ENCODE results near the gene SLC35D3. TPM values are rescaled to one million over a fixed set of nuclear protein-coding genes. Genes with fewer than 3 reads are reported as not detected.
A peak's percentile ranks its signal among the peaks of the same experiment; 100 is the strongest.

The SLC35D3 gene
- total and polyA plus RNA-seq, 9 donors: 0.07 to 0.13 (median 0.08) TPM; not detected in 6

DNA sequence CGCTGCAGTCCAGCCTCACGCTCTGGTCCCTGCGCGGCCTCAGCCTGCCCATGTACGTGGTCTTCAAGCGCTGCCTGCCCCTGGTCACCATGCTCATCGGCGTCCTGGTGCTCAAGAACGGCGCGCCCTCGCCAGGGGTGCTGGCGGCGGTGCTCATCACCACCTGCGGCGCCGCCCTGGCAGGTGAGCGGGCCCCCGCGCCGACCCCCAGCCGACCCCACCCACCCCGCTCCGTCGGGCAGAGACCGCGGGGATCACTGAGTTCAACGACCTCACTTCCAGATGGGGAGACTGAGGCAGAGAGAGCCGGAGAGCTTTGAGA lies 545 bp downstream of the SLC35D3 start:
- Histone ChIP-seq H3K4me1 (ENCODE audit: control insufficient read depth, insufficient read depth, low read length) (peaks cover 31% of the 10 kb centered on the region), H3K27me3 (ENCODE audit: control insufficient read depth, insufficient read depth, low read length) (peaks cover 60% of the 10 kb centered on the region), H3K4me3 (ENCODE audit: low read length) (peak overlapping the region; percentile 28), H3K9me3 (replicated peaks; ENCODE audit: control insufficient read depth, low read depth, low read length) (no peaks in the 10 kb centered on the region), H3K27ac (ENCODE audit: low read length) (no peak overlapping the region), H3K36me3 (ENCODE audit: control insufficient read depth, insufficient read depth, low read length) (no peaks in the 10 kb centered on the region)
- no peak for DNase-seq
- WGBS (ENCODE audit: insufficient coverage): 3% methylated on average over 11 of the region's 29 CpGs

DNA sequence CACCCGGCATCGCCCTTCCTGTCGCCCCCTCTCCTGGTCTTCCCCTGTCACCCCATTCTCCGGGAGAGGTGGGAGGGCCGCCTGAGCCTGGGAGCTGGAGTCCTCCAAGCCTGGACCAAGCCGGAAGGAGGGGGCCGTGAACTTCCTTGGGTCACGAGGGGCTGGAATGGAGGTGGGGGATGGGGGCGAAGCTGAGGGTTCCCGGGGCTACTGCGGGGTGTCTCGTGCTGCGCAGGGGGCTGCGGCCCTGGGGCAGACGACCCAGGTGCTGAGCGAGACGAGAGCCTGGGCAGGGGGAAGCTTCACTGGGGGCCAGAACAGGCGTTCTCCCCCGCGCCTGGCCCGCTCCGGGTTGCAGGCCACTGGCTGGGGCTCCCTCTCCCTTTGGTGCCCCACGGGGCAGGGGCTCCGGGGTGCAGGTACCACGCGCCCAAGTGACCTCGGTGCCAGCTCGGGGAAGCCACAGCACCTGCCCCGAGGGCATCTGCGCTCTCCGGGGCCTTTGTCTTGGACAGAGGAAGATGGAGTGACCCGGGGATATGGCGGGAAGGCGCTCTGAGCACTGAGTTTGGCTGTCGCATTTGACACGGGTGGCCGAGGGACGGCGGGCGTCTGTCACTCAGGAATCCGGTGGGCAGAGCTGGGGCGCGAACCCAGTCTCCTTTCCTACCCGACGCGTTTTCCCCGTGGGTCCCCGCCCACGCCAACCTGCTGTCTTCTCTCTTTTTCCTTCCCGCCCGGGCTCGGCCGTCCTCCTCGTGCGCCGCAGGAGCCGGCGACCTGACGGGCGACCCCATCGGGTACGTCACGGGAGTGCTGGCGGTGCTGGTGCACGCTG lies 1.2 kb downstream of the SLC35D3 start:
- no peak overlapping the region for H3K27ac ChIP-seq (ENCODE audit: low read length)
- no peaks in the 10 kb centered on the region for H3K9me3 ChIP-seq (replicated peaks; ENCODE audit: control insufficient read depth, low read depth, low read length)
- peaks cover 31% of the 10 kb centered on the region for H3K4me1 ChIP-seq (ENCODE audit: control insufficient read depth, insufficient read depth, low read length)
- DNase-seq: no peak
- H3K4me3 ChIP-seq (ENCODE audit: low read length): no peak overlapping the region
- WGBS (ENCODE audit: insufficient coverage): 3% methylated on average over 61 of the region's 65 CpGs
- H3K36me3 ChIP-seq (ENCODE audit: control insufficient read depth, insufficient read depth, low read length): no peaks in the 10 kb centered on the region
- peaks cover 57% of the 10 kb centered on the region for H3K27me3 ChIP-seq (ENCODE audit: control insufficient read depth, insufficient read depth, low read length)

DNA sequence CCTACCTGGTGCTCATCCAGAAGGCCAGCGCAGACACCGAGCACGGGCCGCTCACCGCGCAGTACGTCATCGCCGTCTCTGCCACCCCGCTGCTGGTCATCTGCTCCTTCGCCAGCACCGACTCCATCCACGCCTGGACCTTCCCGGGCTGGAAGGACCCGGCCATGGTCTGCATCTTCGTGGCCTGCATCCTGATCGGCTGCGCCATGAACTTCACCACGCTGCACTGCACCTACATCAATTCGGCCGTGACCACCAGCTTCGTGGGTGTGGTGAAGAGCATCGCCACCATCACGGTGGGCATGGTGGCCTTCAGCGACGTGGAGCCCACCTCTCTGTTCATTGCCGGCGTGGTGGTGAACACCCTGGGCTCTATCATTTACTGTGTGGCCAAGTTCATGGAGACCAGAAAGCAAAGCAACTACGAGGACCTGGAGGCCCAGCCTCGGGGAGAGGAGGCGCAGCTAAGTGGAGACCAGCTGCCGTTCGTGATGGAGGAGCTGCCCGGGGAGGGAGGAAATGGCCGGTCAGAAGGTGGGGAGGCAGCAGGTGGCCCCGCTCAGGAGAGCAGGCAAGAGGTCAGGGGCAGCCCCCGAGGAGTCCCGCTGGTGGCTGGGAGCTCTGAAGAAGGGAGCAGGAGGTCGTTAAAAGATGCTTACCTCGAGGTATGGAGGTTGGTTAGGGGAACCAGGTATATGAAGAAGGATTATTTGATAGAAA lies 2.0 kb downstream of the SLC35D3 start:
- WGBS (ENCODE audit: insufficient coverage): 58% methylated on average over 40 of the region's 40 CpGs
- no peak overlapping the region for H3K4me3 ChIP-seq (ENCODE audit: low read length)
- H3K27ac ChIP-seq (ENCODE audit: low read length): no peak overlapping the region
- no peak for DNase-seq
- no peaks in the 10 kb centered on the region for H3K9me3 ChIP-seq (replicated peaks; ENCODE audit: control insufficient read depth, low read depth, low read length)
- H3K36me3 ChIP-seq (ENCODE audit: control insufficient read depth, insufficient read depth, low read length): no peaks in the 10 kb centered on the region
- H3K4me1 ChIP-seq (ENCODE audit: control insufficient read depth, insufficient read depth, low read length): peaks cover 31% of the 10 kb centered on the region
- H3K27me3 ChIP-seq (ENCODE audit: control insufficient read depth, insufficient read depth, low read length): peaks cover 54% of the 10 kb centered on the region

DNA sequence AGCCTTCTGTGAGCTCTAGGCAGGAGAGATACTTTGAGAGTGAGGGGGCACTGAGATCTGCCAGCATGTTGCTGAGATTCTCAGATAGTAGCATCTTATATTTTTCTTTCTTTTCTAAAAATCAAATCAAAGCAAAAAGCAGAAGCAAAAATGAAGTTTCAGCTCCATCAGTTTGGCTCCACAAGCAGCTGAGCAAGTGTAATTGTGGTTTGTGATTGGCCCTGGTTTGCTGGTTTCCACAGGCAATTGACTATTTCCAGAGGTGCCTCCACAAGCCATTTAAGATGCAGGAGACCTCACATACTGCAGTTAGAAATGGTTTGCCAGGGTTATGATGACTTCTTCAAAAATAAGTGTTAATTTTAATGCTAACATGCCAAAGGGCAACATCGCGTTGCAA lies 4.3 kb downstream of the SLC35D3 start:
- H3K36me3 ChIP-seq (ENCODE audit: control insufficient read depth, insufficient read depth, low read length): no peaks in the 10 kb centered on the region
- 100% methylated on average over 2 of the region's 2 CpGs for WGBS (ENCODE audit: insufficient coverage)
- no peak overlapping the region for H3K4me3 ChIP-seq (ENCODE audit: low read length)
- H3K27me3 ChIP-seq (ENCODE audit: control insufficient read depth, insufficient read depth, low read length): peaks cover 37% of the 10 kb centered on the region
- H3K27ac ChIP-seq (ENCODE audit: low read length): no peak overlapping the region
- H3K9me3 ChIP-seq (replicated peaks; ENCODE audit: control insufficient read depth, low read depth, low read length): no peaks in the 10 kb centered on the region
- no peak for DNase-seq
- H3K4me1 ChIP-seq (ENCODE audit: control insufficient read depth, insufficient read depth, low read length): peaks cover 18% of the 10 kb centered on the region

DNA sequence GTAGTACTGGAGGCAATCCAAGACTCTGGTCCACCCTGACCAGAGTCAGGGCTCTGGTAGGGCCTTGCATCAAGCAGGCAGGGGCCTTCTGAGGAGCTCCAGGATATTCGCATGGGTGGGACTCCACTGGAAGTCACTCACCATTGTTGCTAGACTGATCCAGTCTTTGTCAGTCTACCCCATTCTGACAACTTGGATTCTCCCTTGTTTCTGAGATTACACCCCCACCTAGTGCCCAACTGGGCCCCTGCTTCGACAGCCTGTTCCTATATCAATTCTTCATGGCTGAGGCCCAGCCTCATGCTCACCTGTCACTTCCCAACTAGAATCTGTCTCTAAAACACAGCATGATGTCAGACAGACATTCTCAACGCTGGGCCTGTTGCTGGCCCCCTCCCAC lies 5.2 kb downstream of the SLC35D3 start:
- WGBS (ENCODE audit: insufficient coverage): 56% methylated on average over 3 of the region's 3 CpGs
- DNase-seq: no peak

DNA sequence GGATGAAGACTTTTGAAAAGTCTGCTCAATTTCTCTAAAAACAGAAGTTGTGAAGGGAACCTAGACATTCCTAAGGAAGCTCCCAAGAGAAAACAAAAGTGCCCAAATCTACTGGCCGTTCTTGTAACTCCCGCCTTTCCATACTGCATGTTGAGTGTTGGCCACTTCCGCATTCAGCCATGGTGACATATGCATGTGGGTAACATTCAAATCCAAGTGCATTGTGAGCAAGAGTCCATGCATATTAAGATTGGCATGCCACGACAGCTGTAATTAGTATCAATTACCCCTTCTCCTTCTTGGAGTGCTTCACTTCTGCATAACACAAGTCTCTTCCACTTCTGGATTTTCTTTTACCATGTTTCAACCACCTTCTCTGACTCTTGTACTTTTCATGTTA lies 8.4 kb downstream of the SLC35D3 start:
- Histone ChIP-seq H3K27ac (ENCODE audit: low read length) (no peak overlapping the region), H3K36me3 (ENCODE audit: control insufficient read depth, insufficient read depth, low read length) (no peaks in the 10 kb centered on the region), H3K4me1 (ENCODE audit: control insufficient read depth, insufficient read depth, low read length) (no peaks in the 10 kb centered on the region), H3K4me3 (ENCODE audit: low read length) (no peak overlapping the region), H3K27me3 (ENCODE audit: control insufficient read depth, insufficient read depth, low read length) (peaks cover 6% of the 10 kb centered on the region), H3K9me3 (replicated peaks; ENCODE audit: control insufficient read depth, low read depth, low read length) (no peaks in the 10 kb centered on the region)
- 75% methylated on average over 2 of the region's 4 CpGs for WGBS (ENCODE audit: insufficient coverage)
- no peak for DNase-seq

More for the DNA sequence above, 5.2 kb downstream of the SLC35D3 start:
- Histone ChIP-seq H3K36me3 (ENCODE audit: control insufficient read depth, insufficient read depth, low read length) (no peaks in the 10 kb centered on the region), H3K4me1 (ENCODE audit: control insufficient read depth, insufficient read depth, low read length) (peaks cover 12% of the 10 kb centered on the region), H3K27ac (ENCODE audit: low read length) (no peak overlapping the region), H3K9me3 (replicated peaks; ENCODE audit: control insufficient read depth, low read depth, low read length) (no peaks in the 10 kb centered on the region), H3K4me3 (ENCODE audit: low read length) (no peak overlapping the region), H3K27me3 (ENCODE audit: control insufficient read depth, insufficient read depth, low read length) (peaks cover 28% of the 10 kb centered on the region)

DNA sequence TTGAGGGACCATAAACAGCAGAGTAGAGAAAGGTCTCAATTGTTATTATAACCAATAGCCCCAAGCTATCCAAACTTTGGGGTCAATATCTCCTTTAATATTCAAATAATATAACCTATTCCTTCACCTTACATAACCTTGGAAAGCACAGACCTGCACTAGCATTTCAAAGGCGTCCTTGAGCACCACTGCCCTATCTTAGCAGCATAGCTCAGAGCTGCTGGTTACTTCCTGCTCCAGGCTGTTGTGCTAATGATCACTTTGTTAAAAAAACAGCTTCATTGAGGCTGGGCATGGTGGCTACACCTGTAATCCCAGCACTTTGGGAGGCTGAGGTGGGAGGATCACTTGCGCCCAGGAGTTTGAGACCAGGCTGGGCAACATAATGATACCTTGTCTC lies 10.5 kb downstream of the SLC35D3 start:
- Histone ChIP-seq H3K4me3 (ENCODE audit: low read length) (no peak overlapping the region), H3K9me3 (replicated peaks; ENCODE audit: control insufficient read depth, low read depth, low read length) (no peaks in the 10 kb centered on the region), H3K4me1 (ENCODE audit: control insufficient read depth, insufficient read depth, low read length) (no peaks in the 10 kb centered on the region), H3K27me3 (ENCODE audit: control insufficient read depth, insufficient read depth, low read length) (peaks cover 2% of the 10 kb centered on the region), H3K27ac (ENCODE audit: low read length) (no peak overlapping the region), H3K36me3 (ENCODE audit: control insufficient read depth, insufficient read depth, low read length) (no peaks in the 10 kb centered on the region)
- no peak for DNase-seq
- 100% methylated on average over 1 of the region's 2 CpGs for WGBS (ENCODE audit: insufficient coverage)

DNA sequence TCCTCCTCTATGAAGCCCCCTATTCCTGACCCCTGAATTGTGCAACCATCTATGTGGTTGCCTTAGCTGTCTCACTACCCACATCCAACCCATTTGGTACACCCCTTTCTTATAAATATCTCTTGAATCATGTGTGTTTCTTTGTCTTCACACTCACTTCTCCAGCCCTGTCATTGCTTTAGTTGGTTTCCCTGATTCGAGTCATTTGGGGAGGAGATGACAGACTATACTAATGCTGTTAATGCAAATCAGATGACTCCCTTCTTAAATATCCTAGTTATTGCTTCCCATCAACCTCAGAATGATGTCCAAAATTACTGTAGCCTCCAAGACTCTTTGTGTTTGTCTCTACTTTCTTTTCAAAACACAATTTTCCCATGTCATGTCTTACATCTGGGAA lies 23.0 kb downstream of the SLC35D3 start:
- WGBS (ENCODE audit: insufficient coverage): no CpG with 5 or more reads among the region's 1 CpG
- no peak overlapping the region for H3K27ac ChIP-seq (ENCODE audit: low read length)
- no peak overlapping the region for H3K4me3 ChIP-seq (ENCODE audit: low read length)
- no peaks in the 10 kb centered on the region for H3K9me3 ChIP-seq (replicated peaks; ENCODE audit: control insufficient read depth, low read depth, low read length)
- no peaks in the 10 kb centered on the region for H3K4me1 ChIP-seq (ENCODE audit: control insufficient read depth, insufficient read depth, low read length)
- H3K27me3 ChIP-seq (ENCODE audit: control insufficient read depth, insufficient read depth, low read length): no peaks in the 10 kb centered on the region
- DNase-seq: no peak
- no peaks in the 10 kb centered on the region for H3K36me3 ChIP-seq (ENCODE audit: control insufficient read depth, insufficient read depth, low read length)

DNA sequence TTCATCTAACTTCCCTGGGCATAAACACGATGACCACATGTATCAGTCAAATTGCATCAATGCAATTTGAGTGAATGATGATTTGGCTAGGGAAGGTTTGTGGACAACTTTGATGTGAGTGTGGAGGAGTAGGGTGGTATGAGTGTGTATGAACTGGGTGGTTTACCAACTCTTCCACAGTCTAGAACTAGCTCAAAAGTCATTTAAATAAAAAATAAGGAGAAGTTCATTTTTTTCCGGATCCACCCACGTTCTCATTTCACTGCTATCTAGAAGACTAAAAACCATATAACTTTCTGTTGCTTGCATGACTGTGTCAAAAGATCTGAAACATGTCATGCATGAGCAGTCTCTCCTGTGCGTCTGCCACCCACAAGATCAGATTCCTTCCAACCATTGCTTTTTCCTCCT lies 23.6 kb downstream of the SLC35D3 start:
- Histone ChIP-seq H3K4me3 (ENCODE audit: low read length) (no peak overlapping the region), H3K36me3 (ENCODE audit: control insufficient read depth, insufficient read depth, low read length) (no peaks in the 10 kb centered on the region), H3K27ac (ENCODE audit: low read length) (no peak overlapping the region), H3K4me1 (ENCODE audit: control insufficient read depth, insufficient read depth, low read length) (no peaks in the 10 kb centered on the region), H3K27me3 (ENCODE audit: control insufficient read depth, insufficient read depth, low read length) (no peaks in the 10 kb centered on the region), H3K9me3 (replicated peaks; ENCODE audit: control insufficient read depth, low read depth, low read length) (no peaks in the 10 kb centered on the region)
- no peak for DNase-seq
- WGBS (ENCODE audit: insufficient coverage): 85% methylated on average over 4 of the region's 4 CpGs

DNA sequence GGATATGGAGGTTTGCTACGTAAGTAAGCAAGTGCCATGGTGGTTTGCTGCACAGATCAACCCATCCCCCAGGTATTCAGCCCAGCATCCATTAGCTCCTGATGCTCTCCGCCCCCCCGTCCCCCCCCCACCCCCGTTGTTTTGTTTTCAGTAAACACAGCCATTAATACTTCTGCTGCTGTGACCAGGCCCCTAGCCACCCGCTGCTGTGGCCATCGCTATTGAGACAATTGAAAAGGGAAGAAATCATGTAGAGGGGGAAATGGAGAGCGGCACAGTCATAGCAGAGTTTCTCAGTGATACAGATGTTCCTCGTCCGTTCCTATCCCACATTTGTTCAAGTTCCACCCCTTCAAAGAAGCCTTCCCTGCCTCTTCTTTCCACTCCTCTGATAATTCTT lies 24.9 kb downstream of the SLC35D3 start:
- Histone ChIP-seq H3K27me3 (ENCODE audit: control insufficient read depth, insufficient read depth, low read length) (no peaks in the 10 kb centered on the region), H3K9me3 (replicated peaks; ENCODE audit: control insufficient read depth, low read depth, low read length) (no peaks in the 10 kb centered on the region), H3K4me1 (ENCODE audit: control insufficient read depth, insufficient read depth, low read length) (no peaks in the 10 kb centered on the region), H3K27ac (ENCODE audit: low read length) (no peak overlapping the region), H3K36me3 (ENCODE audit: control insufficient read depth, insufficient read depth, low read length) (no peaks in the 10 kb centered on the region), H3K4me3 (ENCODE audit: low read length) (no peak overlapping the region)
- WGBS (ENCODE audit: insufficient coverage): no CpG with 5 or more reads among the region's 9 CpGs
- no peak for DNase-seq

Measured in muscle of leg (tissue), 11 donors.